Non-pigmented ciliary epithelial cell (primary cell): Measurements from ENCODE around the gene ZNF587.
A peak's percentile ranks its signal among the peaks of the same experiment; 100 is the strongest.
"Not testable (repeated sequence)": the region's sequence is repeated elsewhere in the genome, so short reads cannot be mapped to it uniquely, and the experiment has no call there.

Experiments used
- DNase-seq: peaks from one replicate; pipeline ENCODE4 v3.0.0-alpha.2; 2010; ENCODE audit warnings: low read depth

The ZNF587 gene

DNA sequence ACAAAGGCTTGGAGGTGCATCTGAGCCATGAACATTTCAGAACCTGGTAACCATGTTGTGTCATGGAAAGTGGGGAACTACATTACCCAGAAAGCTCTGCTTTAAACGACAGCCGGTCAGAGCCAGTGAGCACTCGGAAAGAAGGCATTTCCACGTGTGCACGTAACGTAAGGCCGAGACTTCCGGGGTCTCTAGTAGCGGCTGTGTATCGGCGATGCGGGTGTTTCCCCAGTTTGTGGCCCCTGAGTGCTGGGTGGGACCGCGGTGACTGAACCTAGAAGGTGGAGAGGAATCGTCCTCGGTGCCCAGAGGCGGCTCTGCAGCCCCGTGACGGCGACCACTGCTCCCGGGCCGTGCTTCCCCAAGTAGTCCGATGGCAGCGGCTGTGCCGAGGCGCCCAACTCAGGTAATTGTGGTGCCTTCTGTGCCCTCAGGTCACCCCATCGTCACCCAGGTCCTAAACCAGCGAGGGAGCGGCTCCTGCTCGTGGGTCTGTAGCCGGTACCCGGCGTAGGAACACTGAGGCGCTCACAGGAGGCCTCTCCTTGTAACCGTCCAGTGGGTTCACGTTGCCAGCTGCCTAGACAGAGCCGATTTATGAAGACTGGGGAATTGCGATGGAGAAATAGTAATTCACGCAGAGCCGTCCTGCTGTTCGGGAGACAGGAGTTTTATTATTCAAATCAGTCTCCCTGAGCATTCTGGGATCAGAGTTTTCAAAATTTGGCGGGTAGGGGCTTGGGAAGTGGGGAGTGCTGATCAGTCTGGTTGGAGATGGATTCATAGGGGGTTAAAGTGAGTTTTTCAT is at the start of gene ZNF587:
TSS of gene ZNF587 (plus strand) at position 194 of the 808 bp plus-strand sequence. CDS start at position 374, 180 bp downstream.
- peak; percentile 51 for DNase-seq

GRCh38 chr19:57800696-57801095 is 49.0 kb upstream of the ZNF587 start:
- DNase-seq, result no peak

- no peak for DNase-seq
Observed at GRCh38 chr19:57802269-57802668, 47.4 kb upstream of the ZNF587 start.

DNA sequence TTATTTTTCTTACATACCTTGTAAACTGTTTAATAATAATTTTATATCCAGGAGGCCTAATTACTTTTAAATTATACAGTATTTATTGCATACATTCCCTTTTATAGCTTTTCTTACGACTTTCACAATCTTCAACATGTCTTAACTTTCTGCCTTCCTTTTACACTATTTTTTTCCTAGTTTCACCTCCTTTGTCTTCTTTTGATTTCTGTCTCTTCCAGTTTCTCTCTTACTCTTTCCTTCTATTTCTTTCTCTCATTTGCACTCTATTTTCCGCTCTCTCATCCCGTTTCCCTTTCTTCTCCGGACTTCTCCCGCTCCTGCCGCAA is 46.4 kb upstream of the ZNF587 start:
- no peak for DNase-seq

DNA sequence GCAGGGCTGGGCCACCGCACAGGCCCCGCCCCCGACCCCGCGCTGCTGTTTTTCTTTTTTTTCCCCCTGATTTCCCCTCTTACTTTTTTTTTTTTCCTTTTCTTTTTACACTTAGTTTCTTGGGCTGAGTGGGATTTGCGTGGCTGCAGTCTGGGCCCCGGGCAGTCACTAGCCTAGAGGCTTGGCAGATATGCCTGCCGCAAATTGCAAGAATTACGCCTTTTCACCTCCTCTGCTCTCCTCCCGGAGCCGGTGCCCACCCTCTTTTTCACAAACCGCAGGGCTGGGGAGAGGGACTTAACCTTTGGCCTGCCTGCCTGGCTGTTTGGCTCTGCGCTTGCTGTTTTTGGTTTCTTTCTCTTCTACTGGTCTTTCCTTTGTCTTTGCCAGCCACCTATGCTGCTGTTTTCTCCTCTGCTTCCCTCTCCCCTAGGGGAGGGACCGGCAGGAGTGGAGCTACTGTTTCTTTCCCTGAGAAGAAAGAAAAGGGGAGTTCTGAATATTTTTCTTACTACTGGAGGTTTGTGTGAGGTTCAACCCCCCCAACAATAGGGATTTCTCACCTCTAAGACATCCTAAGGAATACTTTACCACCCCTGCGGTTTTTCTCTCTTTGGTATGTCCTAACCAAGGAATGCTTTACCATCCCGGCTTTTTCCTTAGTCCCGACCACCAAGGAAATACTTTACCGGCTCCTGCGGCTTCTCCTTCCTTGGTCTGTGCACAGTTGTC is 45.9 kb upstream of the ZNF587 start:
- peak; percentile 85 for DNase-seq

DNA sequence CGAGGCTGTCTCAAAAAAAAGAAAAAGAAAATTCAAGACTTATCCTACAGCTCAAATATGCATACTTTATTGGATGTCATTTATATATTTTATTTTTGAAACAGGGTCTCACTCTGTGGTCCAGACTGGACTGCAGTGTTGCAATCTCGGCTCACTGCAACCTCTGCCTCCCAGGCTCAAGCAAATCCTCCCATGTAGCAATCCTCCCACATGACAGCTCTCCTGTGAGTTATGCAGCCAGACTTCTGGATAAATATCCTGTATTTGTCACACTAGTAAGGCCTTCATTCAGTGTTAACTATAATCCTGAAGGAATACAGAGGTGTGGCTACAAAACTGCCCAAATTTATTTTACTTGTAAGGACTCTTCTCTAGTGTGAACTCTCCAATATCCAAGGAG is 42.1 kb upstream of the ZNF587 start:
- no peak for DNase-seq

GRCh38 chr19:57810410-57811295 is 39.0 kb upstream of the ZNF587 start:
- DNase-seq, result not testable (repeated sequence)

DNA sequence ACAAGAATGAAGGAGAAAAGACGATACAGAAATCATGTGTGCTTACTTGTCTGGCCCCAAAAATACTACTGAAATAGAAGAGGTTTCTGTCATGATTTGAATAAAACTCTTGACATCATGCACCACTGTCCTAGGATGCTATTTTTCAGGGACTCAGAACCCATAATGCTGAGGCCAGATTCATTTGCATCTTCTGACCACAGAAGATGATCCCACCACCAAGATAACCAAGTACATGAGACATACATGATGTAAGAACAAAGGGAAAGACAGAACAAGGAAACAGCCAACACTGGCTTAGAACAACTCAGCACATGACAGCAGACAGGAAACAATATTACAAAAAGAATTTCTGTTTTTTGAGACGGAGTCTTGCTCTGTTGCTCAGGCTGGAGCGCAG is 37.4 kb upstream of the ZNF587 start:
- DNase-seq, result no peak

GRCh38 chr19:57812975-57813820 is 36.5 kb upstream of the ZNF587 start:
- not testable (repeated sequence) for DNase-seq

GRCh38 chr19:57813919-57814504 is 35.6 kb upstream of the ZNF587 start:
- DNase-seq, result no peak

DNA sequence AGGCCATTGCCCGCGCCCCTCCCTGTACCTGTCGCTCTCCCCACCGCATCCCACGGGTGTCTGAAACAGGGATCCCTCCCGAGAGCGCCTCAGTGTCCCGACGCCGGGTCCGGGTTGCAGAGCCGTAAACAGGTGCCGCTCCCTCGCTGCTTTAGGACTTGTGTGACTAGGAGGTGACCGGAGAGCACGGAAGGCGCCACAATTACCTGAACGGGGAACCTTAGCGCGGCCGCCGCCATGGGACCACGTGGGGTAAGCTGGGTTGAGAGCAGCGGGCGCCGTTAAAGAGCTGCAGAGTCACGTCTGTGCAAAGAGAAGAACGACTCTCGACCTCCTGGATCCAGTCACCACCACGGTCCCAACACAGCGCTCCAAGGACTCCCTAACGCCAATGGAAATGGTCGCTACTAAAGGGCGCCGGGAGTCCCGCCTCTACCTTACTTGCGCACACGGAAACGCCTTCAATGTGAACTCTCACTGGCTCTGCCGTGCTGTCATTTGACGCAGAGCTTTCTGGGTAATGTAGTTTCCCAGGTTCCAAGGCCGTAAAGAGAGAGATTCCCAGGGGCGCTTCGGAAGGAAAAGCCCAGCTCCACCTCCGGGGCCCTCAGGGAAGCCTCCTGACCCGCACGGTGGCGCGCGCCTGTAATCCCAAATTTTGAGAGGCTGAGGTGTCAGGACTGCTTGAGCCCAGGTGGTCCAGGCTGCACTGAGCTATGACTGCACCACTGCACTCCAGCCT is 35.0 kb upstream of the ZNF587 start, which contains the start of gene ZNF552:
TSS of gene ZNF552 (minus strand) at position 409 of the 742 bp plus-strand sequence. CDS start at position 239, 170 bp downstream.
- DNase-seq, result peak; percentile 65

GRCh38 chr19:57815247-57816075 is 34.2 kb upstream of the ZNF587 start:
- no peak for DNase-seq

DNA sequence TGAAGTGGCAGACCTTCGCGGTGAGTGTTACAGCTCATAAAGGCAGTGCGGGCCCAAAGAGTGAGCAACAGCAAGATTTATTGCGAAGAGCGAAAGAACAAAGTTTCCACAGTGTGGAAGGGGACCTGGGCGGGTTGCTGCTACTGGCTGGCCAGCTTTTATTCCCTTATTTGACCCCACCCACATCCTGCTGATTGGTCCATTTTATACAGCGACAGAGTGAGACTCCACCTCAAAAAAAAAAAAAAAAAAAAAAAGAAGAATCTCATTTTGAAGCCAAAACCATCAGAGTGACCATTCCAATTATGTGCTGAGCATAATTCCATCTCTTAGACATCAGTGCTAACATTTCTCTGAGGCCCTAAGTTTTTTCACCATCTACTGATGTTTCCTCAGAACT is 33.0 kb upstream of the ZNF587 start:
- no peak for DNase-seq

- DNase-seq, result no peak
Observed at GRCh38 chr19:57817976-57818375, 31.7 kb upstream of the ZNF587 start.

GRCh38 chr19:57818378-57818777 is 31.3 kb upstream of the ZNF587 start:
- DNase-seq, result no peak

- DNase-seq, result peak; percentile 89
Observed at GRCh38 chr19:57819475-57820148, 30.0 kb upstream of the ZNF587 start.

DNA sequence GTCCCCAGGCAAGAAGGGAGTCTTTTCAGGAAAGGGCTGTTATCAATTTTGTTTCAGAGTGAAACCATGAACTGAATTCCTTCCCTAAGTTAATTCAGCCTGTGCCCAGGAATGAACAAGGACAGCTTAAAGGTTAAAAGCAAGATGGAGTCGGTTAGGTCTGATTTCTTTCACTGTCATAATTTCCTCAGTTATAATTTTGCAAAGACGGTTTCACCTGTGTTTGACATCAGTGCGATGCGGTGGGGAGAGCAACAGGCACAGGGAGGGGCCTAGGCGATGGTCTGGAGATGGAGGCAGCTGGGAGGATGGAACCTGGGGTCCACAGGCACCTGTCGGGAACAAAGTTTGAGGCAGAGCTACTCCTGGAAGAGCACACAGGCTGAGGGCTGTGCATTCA is 29.1 kb upstream of the ZNF587 start:
- no peak for DNase-seq

GRCh38 chr19:57821095-57821494 is 28.6 kb upstream of the ZNF587 start:
- not testable (repeated sequence) for DNase-seq

DNA sequence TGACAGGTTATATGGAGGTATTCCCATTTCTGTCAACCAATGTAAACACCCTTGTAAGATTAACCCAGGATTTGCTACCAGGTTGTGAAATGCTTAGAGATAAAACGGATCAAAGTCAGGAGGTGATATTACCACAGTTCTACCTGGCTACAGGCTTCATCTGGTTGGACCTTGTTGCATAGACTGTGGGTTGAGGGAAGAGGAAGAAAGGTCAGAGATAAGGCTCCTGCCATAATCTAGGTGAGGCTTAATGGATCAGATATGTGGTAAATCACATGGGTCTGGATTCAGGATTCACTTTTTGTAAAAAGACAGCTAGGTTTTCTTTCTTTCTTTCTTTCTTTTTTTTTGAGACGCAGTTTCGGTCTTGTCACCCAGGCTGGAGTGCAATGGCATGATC is 28.2 kb upstream of the ZNF587 start:
- not testable (repeated sequence) for DNase-seq
